ENCODE data around the gene LHFPL3. TPM values are rescaled to one million over a fixed set of nuclear protein-coding genes. Genes with fewer than 3 reads are reported as not detected.

Gene LHFPL3
- total RNA-seq, 1 donor from 2014 or later: 0.30 TPM

DNA sequence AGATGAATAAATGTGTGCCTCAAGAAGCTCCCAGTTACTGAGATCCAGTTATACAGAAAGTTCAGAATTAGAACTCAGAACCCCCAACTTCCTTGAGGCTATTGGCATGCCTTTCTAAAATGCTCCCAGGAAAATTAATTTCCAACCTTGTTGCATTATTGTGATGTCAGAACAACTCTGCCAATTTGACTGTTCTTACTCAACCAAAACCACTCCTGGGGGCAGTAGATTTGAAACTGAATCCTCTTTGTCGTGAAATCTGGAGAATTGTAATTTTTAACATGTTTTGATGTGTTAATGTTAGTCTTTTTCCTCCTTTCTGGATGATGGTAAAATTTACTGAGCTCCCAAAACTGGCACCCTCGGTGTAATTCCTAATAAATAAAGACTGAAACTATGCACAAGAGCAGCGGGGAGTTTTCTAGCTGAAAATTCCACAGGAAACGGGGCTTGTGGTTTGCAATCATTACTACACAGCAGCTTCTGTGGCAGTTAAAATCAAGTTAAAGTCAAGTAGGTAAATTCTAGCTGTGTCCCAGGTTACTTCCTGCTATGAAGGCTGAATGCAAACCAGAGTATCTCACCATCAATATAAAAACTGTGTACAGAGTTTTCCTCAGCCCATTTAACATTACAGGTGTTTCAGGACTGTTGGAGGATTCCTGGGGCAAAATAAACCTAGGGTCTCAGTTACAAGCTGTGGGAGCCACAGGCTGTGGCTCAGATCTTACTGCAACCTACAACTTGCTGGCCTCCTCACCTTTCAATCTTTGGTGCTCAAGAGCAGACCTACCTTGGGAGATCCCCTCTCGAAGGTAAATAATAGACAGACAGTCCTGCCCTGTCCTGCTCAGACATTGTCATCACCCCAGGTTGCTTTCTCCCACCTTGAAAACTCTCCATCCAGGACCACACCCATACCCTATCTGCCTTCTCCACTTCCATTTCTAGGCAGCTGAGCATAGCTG is 529.3 kb downstream of the LHFPL3 start:
- H3K4me3 Mint-ChIP-seq: no peak overlapping the region
- no peak overlapping the region for H2AFZ ChIP-seq (replicated peaks)
- H3K36me3 Mint-ChIP-seq: no peaks in the 10 kb centered on the region
- H3K27me3 Mint-ChIP-seq (ENCODE audit: insufficient read depth, low read depth): no peaks in the 10 kb centered on the region
- no peaks in the 10 kb centered on the region for H3K9me3 ChIP-seq (ENCODE audit: low read depth)
- no peaks in the 10 kb centered on the region for H4K20me1 ChIP-seq (ENCODE audit: low read depth)
- no peaks in the 10 kb centered on the region for H3F3A ChIP-seq (ENCODE audit: low read depth)
- no peaks in the 10 kb centered on the region for H3K4me1 ChIP-seq
- H3K36me3 ChIP-seq: no peaks in the 10 kb centered on the region
- no peak overlapping the region for H3K27ac ChIP-seq
- H3K4me1 Mint-ChIP-seq: peaks cover 5% of the 10 kb centered on the region
- no peaks in the 10 kb centered on the region for H3K9me3 Mint-ChIP-seq
- no peak for DNase-seq (ENCODE audit: low spot score)
- peaks cover 26% of the 10 kb centered on the region for H3K27me3 ChIP-seq
- H3K79me2 ChIP-seq (ENCODE audit: low read depth): no peaks in the 10 kb centered on the region
- TF ChIP-seq EZH2phosphoT487 (IDR thresholded peaks at IDR 0.05) (no peak), EZH2 (IDR thresholded peaks at IDR 0.05) (no peak), CTCF (IDR thresholded peaks at IDR 0.05) (no peak)
- H3K4me2 ChIP-seq: no peak overlapping the region
- no peak overlapping the region for H3K9ac ChIP-seq
- no peak overlapping the region for H3K27ac Mint-ChIP-seq
- H3K4me3 ChIP-seq: no peak overlapping the region

DNA sequence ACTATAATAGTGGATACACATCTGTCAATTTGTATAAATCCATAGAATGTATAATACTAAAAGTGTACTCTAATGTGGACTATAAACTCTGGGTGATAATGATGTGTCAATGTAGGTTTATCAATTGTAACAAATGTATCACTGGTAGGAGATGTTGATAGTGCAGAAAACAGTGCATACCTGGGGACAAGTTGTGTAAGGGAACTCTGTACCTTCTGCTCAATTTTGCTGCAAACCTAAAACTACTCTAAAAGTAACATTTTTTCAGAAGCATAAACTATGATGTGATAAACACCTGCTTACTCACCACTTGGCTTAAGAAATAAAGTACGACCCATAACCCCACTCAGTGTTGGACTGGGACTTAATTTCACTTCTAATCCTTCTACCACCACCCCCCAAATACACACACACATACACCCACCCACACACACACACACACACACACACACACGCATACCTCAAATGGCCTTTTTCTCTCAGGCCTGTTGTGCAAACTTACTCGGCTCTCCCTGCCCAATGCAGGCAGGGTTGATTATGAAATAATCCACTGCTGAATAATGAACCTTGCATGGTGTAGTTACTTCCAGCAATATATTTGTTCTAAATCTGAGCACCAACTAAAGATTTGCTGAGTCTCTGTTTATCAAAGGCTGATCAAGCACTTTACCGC is 531.5 kb downstream of the LHFPL3 start:
- H3F3A ChIP-seq (ENCODE audit: low read depth): no peaks in the 10 kb centered on the region
- H4K20me1 ChIP-seq (ENCODE audit: low read depth): no peaks in the 10 kb centered on the region
- peaks cover 7% of the 10 kb centered on the region for H3K9me3 ChIP-seq (ENCODE audit: low read depth)
- H3K4me3 ChIP-seq: no peak overlapping the region
- peaks cover 27% of the 10 kb centered on the region for H3K27me3 ChIP-seq
- H2AFZ ChIP-seq (replicated peaks): no peak overlapping the region
- H3K27ac ChIP-seq: no peak overlapping the region
- no peaks in the 10 kb centered on the region for H3K4me1 ChIP-seq
- Mint-ChIP-seq H3K27me3 (ENCODE audit: insufficient read depth, low read depth) (no peaks in the 10 kb centered on the region), H3K4me1 (peaks cover 5% of the 10 kb centered on the region), H3K4me3 (no peak overlapping the region), H3K27ac (no peak overlapping the region), H3K9me3 (peaks cover 5% of the 10 kb centered on the region), H3K36me3 (no peaks in the 10 kb centered on the region)
- no peaks in the 10 kb centered on the region for H3K36me3 ChIP-seq
- no peak for DNase-seq (ENCODE audit: low spot score)
- no peak overlapping the region for H3K9ac ChIP-seq
- TF ChIP-seq CTCF (IDR thresholded peaks at IDR 0.05) (no peak), EZH2phosphoT487 (IDR thresholded peaks at IDR 0.05) (no peak), EZH2 (IDR thresholded peaks at IDR 0.05) (no peak)
- no peaks in the 10 kb centered on the region for H3K79me2 ChIP-seq (ENCODE audit: low read depth)
- H3K4me2 ChIP-seq: no peak overlapping the region

DNA sequence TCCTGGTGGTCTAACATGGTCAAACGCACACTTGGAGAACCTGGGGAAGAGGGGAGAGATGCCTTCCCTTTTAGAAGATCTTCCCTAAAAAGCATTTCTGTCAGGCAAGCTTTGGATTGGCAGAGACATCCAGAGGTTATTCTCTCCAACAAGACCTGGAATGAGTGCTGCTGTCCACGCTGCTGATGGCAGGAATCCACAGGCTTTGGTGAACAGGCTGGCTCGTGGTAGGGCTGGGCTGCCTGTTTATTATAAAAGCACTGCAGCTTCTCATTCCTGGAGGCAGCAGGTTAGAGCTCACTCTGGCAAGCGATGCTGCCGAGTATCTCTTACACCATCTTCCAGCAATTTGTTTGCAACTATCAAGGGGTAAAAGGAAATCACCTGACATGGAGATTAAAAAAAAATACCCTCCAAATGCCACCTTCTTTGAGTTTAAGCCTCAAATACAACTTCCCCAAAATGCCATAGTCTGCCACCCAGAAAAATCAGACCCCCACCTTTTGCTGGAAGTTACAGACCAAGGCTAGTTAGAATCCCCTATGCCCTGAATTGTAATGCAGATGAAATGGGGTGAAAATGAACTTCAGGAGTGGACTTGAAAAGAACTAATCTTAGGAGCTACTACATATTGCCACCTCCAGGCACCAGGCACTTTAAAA is 533.5 kb downstream of the LHFPL3 start:
- no peak overlapping the region for H3K9ac ChIP-seq
- H3K27ac Mint-ChIP-seq: no peak overlapping the region
- peaks cover 10% of the 10 kb centered on the region for H3K9me3 Mint-ChIP-seq
- H3K4me1 Mint-ChIP-seq: no peaks in the 10 kb centered on the region
- no peak overlapping the region for H3K4me2 ChIP-seq
- no peaks in the 10 kb centered on the region for H3K79me2 ChIP-seq (ENCODE audit: low read depth)
- no peak overlapping the region for H3K4me3 Mint-ChIP-seq
- no peak overlapping the region for H2AFZ ChIP-seq (replicated peaks)
- no peaks in the 10 kb centered on the region for H3K36me3 ChIP-seq
- no peaks in the 10 kb centered on the region for H4K20me1 ChIP-seq (ENCODE audit: low read depth)
- H3K4me3 ChIP-seq: no peak overlapping the region
- TF ChIP-seq EZH2 (IDR thresholded peaks at IDR 0.05) (no peak), EZH2phosphoT487 (IDR thresholded peaks at IDR 0.05) (no peak), CTCF (IDR thresholded peaks at IDR 0.05) (no peak)
- no peaks in the 10 kb centered on the region for H3K27me3 Mint-ChIP-seq (ENCODE audit: insufficient read depth, low read depth)
- H3K36me3 Mint-ChIP-seq: no peaks in the 10 kb centered on the region
- H3K27ac ChIP-seq: no peak overlapping the region
- DNase-seq (ENCODE audit: low spot score): no peak
- H3K27me3 ChIP-seq: peaks cover 27% of the 10 kb centered on the region
- H3F3A ChIP-seq (ENCODE audit: low read depth): no peaks in the 10 kb centered on the region
- H3K9me3 ChIP-seq (ENCODE audit: low read depth): peaks cover 7% of the 10 kb centered on the region
- H3K4me1 ChIP-seq: no peaks in the 10 kb centered on the region
